Hepatocyte (in vitro differentiated cells): ENCODE results near the gene SLC25A48.

Experiments used
- CTCF ChIP-seq: fragments of 200-600 bp; sonication (generic); IDR thresholded peaks from 2 replicates; pipeline ENCODE4 v1.5.1; 2016; ENCODE audit warnings: antibody characterized with exemption, mild to moderate bottlenecking; ENCODE audit not compliant: poor library complexity
- EZH2 ChIP-seq: fragments of 200-600 bp; sonication (generic); IDR thresholded peaks from 2 replicates; pipeline ENCODE4 v1.6.1; 2016; ENCODE audit warnings: antibody characterized with exemption, mild to moderate bottlenecking, borderline replicate concordance
- EZH2phosphoT487 ChIP-seq: fragments of 200-600 bp; sonication (generic); IDR thresholded peaks from one replicate; pipeline ENCODE4 v1.6.1; 2018; ENCODE audit warnings: antibody characterized with exemption, mild to moderate bottlenecking, low read depth, moderate library complexity; ENCODE audit not compliant: unreplicated experiment, severe bottlenecking

DNA sequence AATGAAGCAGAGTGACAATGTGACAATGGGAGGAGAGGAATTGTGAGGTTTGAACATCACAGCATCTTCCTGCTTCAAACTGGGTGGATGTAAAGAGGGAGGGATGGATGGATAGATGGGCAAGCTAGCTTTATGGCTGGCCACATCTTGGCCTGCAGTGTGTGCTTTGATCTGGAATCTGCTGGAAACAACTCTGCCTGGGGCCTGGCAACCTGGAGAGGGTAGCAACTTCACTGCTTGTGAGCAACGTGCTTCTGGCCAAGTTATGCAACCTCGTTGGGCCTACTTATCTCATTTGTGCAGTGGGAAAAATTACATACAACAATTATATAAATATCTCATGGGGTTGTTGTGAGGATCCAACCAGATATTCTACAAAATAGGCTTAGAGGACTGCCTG, 55.8 kb downstream of the SLC25A48 start:
- TF ChIP-seq CTCF: no peak
- TF ChIP-seq EZH2: no peak
- TF ChIP-seq EZH2phosphoT487: no peak
